ENCODE data around the gene COL3A1. TPM values are rescaled to one million over a fixed set of nuclear protein-coding genes. Genes with fewer than 3 reads are reported as not detected.

Gene COL3A1
- polyA plus RNA-seq, 4 donors = 2.0 to 648 (median 59.6) TPM

- Histone ChIP-seq H3K27ac (ENCODE audit: low read depth in 1 of 3, low read length in 2 of 3) (no peak overlapping the region), H3K36me3 (ENCODE audit: control insufficient read depth in 3 of 3, insufficient read depth in 2 of 3, low read depth in 1 of 3, low read length in 3 of 3) (no peaks in the 10 kb centered on the region), H3K9me3 (ENCODE audit: control insufficient read depth in 2 of 2, insufficient read depth in 1 of 2, low read depth in 1 of 2, low read length in 1 of 2) (no peaks in the 10 kb centered on the region), H3K4me3 (ENCODE audit: low read depth in 1 of 3, low read length in 3 of 3) (no peak overlapping the region), H3K27me3 (ENCODE audit: control insufficient read depth in 3 of 3, insufficient read depth in 3 of 3, low read length in 3 of 3) (no peaks in the 10 kb centered on the region), H3K4me1 (ENCODE audit: control insufficient read depth in 3 of 3, insufficient read depth in 2 of 3, low read depth in 1 of 3, low read length in 2 of 3) (no peaks in the 10 kb centered on the region)
- DNase-seq = no peak
- FAIRE-seq = no peak
These were observed 21.3 kb upstream of the COL3A1 start for GRCh38 chr2:188952901-188953300.

GRCh38 chr2:188956290-188956689 is 17.9 kb upstream of the COL3A1 start:
- H3K36me3 ChIP-seq (ENCODE audit: control insufficient read depth in 3 of 3, insufficient read depth in 2 of 3, low read depth in 1 of 3, low read length in 3 of 3) = no peaks in the 10 kb centered on the region
- DNase-seq (no peak), FAIRE-seq (peak; percentile 39)
- no peak overlapping the region for H3K27ac ChIP-seq (ENCODE audit: low read depth in 1 of 3, low read length in 2 of 3)
- no peaks in the 10 kb centered on the region for H3K4me1 ChIP-seq (ENCODE audit: control insufficient read depth in 3 of 3, insufficient read depth in 2 of 3, low read depth in 1 of 3, low read length in 2 of 3)
- H3K27me3 ChIP-seq (ENCODE audit: control insufficient read depth in 3 of 3, insufficient read depth in 3 of 3, low read length in 3 of 3) = no peaks in the 10 kb centered on the region
- no peaks in the 10 kb centered on the region for H3K9me3 ChIP-seq (ENCODE audit: control insufficient read depth in 2 of 2, insufficient read depth in 1 of 2, low read depth in 1 of 2, low read length in 1 of 2)
- H3K4me3 ChIP-seq (ENCODE audit: low read depth in 1 of 3, low read length in 3 of 3) = no peak overlapping the region
- WGBS, 3 donors = 67 to 87% (median 76%) methylated on average over 2 of the region's 2 CpGs

GRCh38 chr2:188956961-188957360 is 17.2 kb upstream of the COL3A1 start:
- no peak for FAIRE-seq
- no peak overlapping the region for H3K27ac ChIP-seq (ENCODE audit: low read depth in 1 of 3, low read length in 2 of 3)
- no peaks in the 10 kb centered on the region for H3K9me3 ChIP-seq (ENCODE audit: control insufficient read depth in 2 of 2, insufficient read depth in 1 of 2, low read depth in 1 of 2, low read length in 1 of 2)
- no peaks in the 10 kb centered on the region for H3K27me3 ChIP-seq (ENCODE audit: control insufficient read depth in 3 of 3, insufficient read depth in 3 of 3, low read length in 3 of 3)
- H3K4me3 ChIP-seq (ENCODE audit: low read depth in 1 of 3, low read length in 3 of 3) = no peak overlapping the region
- H3K36me3 ChIP-seq (ENCODE audit: control insufficient read depth in 3 of 3, insufficient read depth in 2 of 3, low read depth in 1 of 3, low read length in 3 of 3) = no peaks in the 10 kb centered on the region
- no peak for DNase-seq
- 50 to 52% (median 51%) methylated on average over 5 of the region's 5 CpGs for WGBS, 3 donors
- H3K4me1 ChIP-seq (ENCODE audit: control insufficient read depth in 3 of 3, insufficient read depth in 2 of 3, low read depth in 1 of 3, low read length in 2 of 3) = no peaks in the 10 kb centered on the region

DNA sequence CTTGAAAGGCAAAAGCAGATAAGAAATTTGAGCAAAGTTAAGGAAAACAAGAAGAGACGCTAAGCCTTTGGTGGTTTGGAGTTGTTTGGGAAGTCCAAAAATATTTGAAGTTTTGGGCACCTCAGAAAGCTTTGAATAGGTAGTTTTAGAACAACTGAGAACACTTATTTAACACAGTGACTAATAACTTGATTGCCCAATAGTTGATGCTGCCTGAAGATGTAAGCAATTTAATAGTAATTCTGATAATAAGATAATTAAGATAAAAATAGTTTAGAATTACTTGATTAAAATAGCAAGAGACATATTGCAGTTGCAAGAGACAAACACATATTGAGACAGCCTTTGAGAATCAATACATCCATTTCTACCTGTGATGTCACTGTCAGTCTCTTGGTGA is 16.5 kb upstream of the COL3A1 start:
- FAIRE-seq = no peak
- H3K27me3 ChIP-seq (ENCODE audit: control insufficient read depth in 3 of 3, insufficient read depth in 3 of 3, low read length in 3 of 3) = no peaks in the 10 kb centered on the region

GRCh38 chr2:188963741-188964140 is 10.4 kb upstream of the COL3A1 start:
- DNase-seq (no peak), FAIRE-seq (no peak)
- 71 to 78% (median 72%) methylated on average over 3 of the region's 3 CpGs for WGBS, 3 donors
- no peaks in the 10 kb centered on the region for H3K4me1 ChIP-seq (ENCODE audit: control insufficient read depth in 3 of 3, insufficient read depth in 2 of 3, low read depth in 1 of 3, low read length in 2 of 3)
- no peaks in the 10 kb centered on the region for H3K27me3 ChIP-seq (ENCODE audit: control insufficient read depth in 3 of 3, insufficient read depth in 3 of 3, low read length in 3 of 3)
- no peak overlapping the region for H3K27ac ChIP-seq (ENCODE audit: low read depth in 1 of 3, low read length in 2 of 3)
- no peak overlapping the region for H3K4me3 ChIP-seq (ENCODE audit: low read depth in 1 of 3, low read length in 3 of 3)
- H3K9me3 ChIP-seq (ENCODE audit: control insufficient read depth in 2 of 2, insufficient read depth in 1 of 2, low read depth in 1 of 2, low read length in 1 of 2) = no peaks in the 10 kb centered on the region
- H3K36me3 ChIP-seq (ENCODE audit: control insufficient read depth in 3 of 3, insufficient read depth in 2 of 3, low read depth in 1 of 3, low read length in 3 of 3) = no peaks in the 10 kb centered on the region

More for the DNA sequence above, 16.5 kb upstream of the COL3A1 start:
- Histone ChIP-seq H3K9me3 (ENCODE audit: control insufficient read depth in 2 of 2, insufficient read depth in 1 of 2, low read depth in 1 of 2, low read length in 1 of 2) (no peaks in the 10 kb centered on the region), H3K4me3 (ENCODE audit: low read depth in 1 of 3, low read length in 3 of 3) (no peak overlapping the region), H3K4me1 (ENCODE audit: control insufficient read depth in 3 of 3, insufficient read depth in 2 of 3, low read depth in 1 of 3, low read length in 2 of 3) (no peaks in the 10 kb centered on the region), H3K27ac (ENCODE audit: low read depth in 1 of 3, low read length in 2 of 3) (no peak overlapping the region), H3K36me3 (ENCODE audit: control insufficient read depth in 3 of 3, insufficient read depth in 2 of 3, low read depth in 1 of 3, low read length in 3 of 3) (no peaks in the 10 kb centered on the region)
- WGBS, 3 donors = 77 to 83% (median 79%) methylated on average over 1 of the region's 1 CpG
- DNase-seq = no peak

DNA sequence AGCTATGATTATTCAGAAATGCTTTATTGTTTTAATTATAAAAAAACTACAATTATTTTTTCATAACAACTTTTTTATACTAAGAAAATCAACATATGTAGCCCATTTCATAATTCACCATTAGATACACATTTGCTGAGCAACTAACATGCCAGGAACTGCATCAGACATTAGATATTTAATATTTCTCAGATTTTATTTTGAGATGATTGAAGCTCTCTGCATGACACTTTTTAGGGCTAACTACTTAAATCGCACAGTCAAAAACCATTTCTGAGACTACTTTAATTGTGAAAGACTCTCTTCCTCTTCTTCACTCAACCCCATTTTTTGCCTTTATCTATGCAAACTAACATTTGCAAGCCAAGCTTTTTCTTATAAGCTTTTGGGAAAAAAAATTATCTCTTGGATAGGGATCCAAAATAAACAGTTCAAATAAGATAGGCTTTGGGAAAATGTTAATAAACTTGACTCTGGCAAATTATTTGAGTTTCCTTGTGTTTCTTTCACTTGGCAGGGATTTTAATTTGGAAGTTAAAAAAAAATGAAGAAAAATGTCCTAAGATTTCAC is 9.1 kb upstream of the COL3A1 start:
- H3K4me1 ChIP-seq (ENCODE audit: control insufficient read depth in 3 of 3, insufficient read depth in 2 of 3, low read depth in 1 of 3, low read length in 2 of 3) = no peaks in the 10 kb centered on the region
- H3K27me3 ChIP-seq (ENCODE audit: control insufficient read depth in 3 of 3, insufficient read depth in 3 of 3, low read length in 3 of 3) = no peaks in the 10 kb centered on the region
- no peaks in the 10 kb centered on the region for H3K9me3 ChIP-seq (ENCODE audit: control insufficient read depth in 2 of 2, insufficient read depth in 1 of 2, low read depth in 1 of 2, low read length in 1 of 2)
- H3K36me3 ChIP-seq (ENCODE audit: control insufficient read depth in 3 of 3, insufficient read depth in 2 of 3, low read depth in 1 of 3, low read length in 3 of 3) = no peaks in the 10 kb centered on the region
- WGBS, 3 donors = 65 to 92% (median 87%) methylated on average over 1 of the region's 1 CpG
- DNase-seq (no peak), FAIRE-seq (no peak)
- H3K4me3 ChIP-seq (ENCODE audit: low read depth in 1 of 3, low read length in 3 of 3) = no peak overlapping the region
- no peak overlapping the region for H3K27ac ChIP-seq (ENCODE audit: low read depth in 1 of 3, low read length in 2 of 3)

GRCh38 chr2:188965563-188965962 is 8.6 kb upstream of the COL3A1 start:
- Histone ChIP-seq H3K36me3 (ENCODE audit: control insufficient read depth in 3 of 3, insufficient read depth in 2 of 3, low read depth in 1 of 3, low read length in 3 of 3) (no peaks in the 10 kb centered on the region), H3K4me1 (ENCODE audit: control insufficient read depth in 3 of 3, insufficient read depth in 2 of 3, low read depth in 1 of 3, low read length in 2 of 3) (no peaks in the 10 kb centered on the region), H3K27me3 (ENCODE audit: control insufficient read depth in 3 of 3, insufficient read depth in 3 of 3, low read length in 3 of 3) (no peaks in the 10 kb centered on the region), H3K9me3 (ENCODE audit: control insufficient read depth in 2 of 2, insufficient read depth in 1 of 2, low read depth in 1 of 2, low read length in 1 of 2) (no peaks in the 10 kb centered on the region), H3K27ac (ENCODE audit: low read depth in 1 of 3, low read length in 2 of 3) (no peak overlapping the region), H3K4me3 (ENCODE audit: low read depth in 1 of 3, low read length in 3 of 3) (no peak overlapping the region)
- DNase-seq = no peak
- WGBS, 3 donors = 79 to 91% (median 81%) methylated on average over 2 of the region's 2 CpGs
- FAIRE-seq = no peak

DNA sequence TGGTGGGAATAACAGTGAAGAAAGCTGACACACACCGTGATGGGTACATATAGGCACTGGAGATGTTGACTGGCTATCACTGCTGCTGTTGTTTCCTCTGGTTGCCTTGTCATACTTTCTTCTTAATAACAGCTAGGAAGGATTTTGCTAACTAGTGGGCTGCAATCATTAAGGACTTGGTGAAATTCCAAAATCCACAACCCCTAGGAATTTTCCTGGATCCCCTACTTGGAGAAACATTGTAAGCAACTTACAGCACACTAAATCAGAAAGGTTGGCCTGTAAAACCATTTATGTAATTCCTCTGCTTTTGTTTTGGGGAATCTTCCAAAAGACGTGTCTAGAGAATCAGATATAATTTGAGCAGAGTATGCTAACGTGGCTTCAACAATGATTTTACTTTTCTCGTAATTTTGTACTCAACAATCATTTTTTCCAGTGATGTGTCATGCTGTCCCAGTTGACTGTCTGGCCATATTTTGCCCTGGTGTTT is 8.0 kb upstream of the COL3A1 start:
- no peaks in the 10 kb centered on the region for H3K36me3 ChIP-seq (ENCODE audit: control insufficient read depth in 3 of 3, insufficient read depth in 2 of 3, low read depth in 1 of 3, low read length in 3 of 3)
- FAIRE-seq = no peak
- H3K9me3 ChIP-seq (ENCODE audit: control insufficient read depth in 2 of 2, insufficient read depth in 1 of 2, low read depth in 1 of 2, low read length in 1 of 2) = no peaks in the 10 kb centered on the region
- no peak overlapping the region for H3K27ac ChIP-seq (ENCODE audit: low read depth in 1 of 3, low read length in 2 of 3)
- H3K4me1 ChIP-seq (ENCODE audit: control insufficient read depth in 3 of 3, insufficient read depth in 2 of 3, low read depth in 1 of 3, low read length in 2 of 3) = no peaks in the 10 kb centered on the region
- no peak overlapping the region for H3K4me3 ChIP-seq (ENCODE audit: low read depth in 1 of 3, low read length in 3 of 3)
- no peaks in the 10 kb centered on the region for H3K27me3 ChIP-seq (ENCODE audit: control insufficient read depth in 3 of 3, insufficient read depth in 3 of 3, low read length in 3 of 3)
- DNase-seq = no peak
- 67 to 77% (median 69%) methylated on average over 4 of the region's 4 CpGs for WGBS, 3 donors

DNA sequence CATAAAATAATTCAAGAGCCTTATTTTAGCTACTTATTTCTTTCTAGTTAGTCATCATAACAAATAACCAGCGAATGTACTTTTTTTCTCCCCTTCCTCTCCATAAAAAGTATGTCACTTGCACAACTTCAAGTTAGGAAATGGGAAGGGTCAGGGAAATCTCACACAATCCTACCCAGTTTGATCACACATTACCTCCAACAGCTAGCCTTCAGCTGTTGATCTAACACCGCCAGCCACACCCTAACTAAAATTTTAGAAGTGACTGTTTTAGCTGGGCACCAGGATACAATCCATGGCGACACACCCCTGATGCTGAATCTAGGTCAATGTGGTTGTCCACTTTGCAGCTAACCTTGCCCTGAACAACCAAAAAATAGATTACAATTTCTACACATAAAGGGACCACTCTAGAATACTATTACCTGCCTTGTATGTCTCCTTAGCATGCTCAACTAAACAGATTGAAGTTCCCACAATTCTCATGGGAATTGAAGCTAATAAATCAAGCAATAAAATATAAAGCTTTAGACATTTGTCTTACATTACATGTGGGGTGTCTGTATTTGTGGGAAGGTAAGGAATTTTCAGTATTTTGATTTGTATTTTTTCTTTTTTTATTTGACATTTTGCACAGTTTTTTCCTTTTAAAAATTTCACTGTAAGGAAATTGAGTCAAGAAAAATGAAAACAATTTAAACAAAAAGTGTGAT is 7.3 kb upstream of the COL3A1 start:
- 80 to 90% (median 84%) methylated on average over 3 of the region's 3 CpGs for WGBS, 3 donors
- Histone ChIP-seq H3K4me3 (ENCODE audit: low read depth in 1 of 3, low read length in 3 of 3) (no peak overlapping the region), H3K9me3 (ENCODE audit: control insufficient read depth in 2 of 2, insufficient read depth in 1 of 2, low read depth in 1 of 2, low read length in 1 of 2) (no peaks in the 10 kb centered on the region), H3K4me1 (ENCODE audit: control insufficient read depth in 3 of 3, insufficient read depth in 2 of 3, low read depth in 1 of 3, low read length in 2 of 3) (no peaks in the 10 kb centered on the region), H3K27ac (ENCODE audit: low read depth in 1 of 3, low read length in 2 of 3) (no peak overlapping the region), H3K36me3 (ENCODE audit: control insufficient read depth in 3 of 3, insufficient read depth in 2 of 3, low read depth in 1 of 3, low read length in 3 of 3) (no peaks in the 10 kb centered on the region), H3K27me3 (ENCODE audit: control insufficient read depth in 3 of 3, insufficient read depth in 3 of 3, low read length in 3 of 3) (no peaks in the 10 kb centered on the region)
- FAIRE-seq (no peak), DNase-seq (no peak)

Data from small intestine (tissue), 7 donors.